Epithelial cell of prostate (primary cell): ENCODE results near the gene ZMYM3.
"Not testable (repeated sequence)": the region's sequence is repeated elsewhere in the genome, so short reads cannot be mapped to it uniquely, and the experiment has no call there.

Source experiments
- DNase-seq: peaks from one replicate; pipeline ENCODE4 v3.0.0-alpha.2; 2011; ENCODE audit warnings: low read depth, low spot score
- H3K27ac ChIP-seq: fragments of 450-650 bp; 2 replicates; pipeline ENCODE4 v1.5.1; 2017; ENCODE audit warnings: mild to moderate bottlenecking

The ZMYM3 gene

DNA sequence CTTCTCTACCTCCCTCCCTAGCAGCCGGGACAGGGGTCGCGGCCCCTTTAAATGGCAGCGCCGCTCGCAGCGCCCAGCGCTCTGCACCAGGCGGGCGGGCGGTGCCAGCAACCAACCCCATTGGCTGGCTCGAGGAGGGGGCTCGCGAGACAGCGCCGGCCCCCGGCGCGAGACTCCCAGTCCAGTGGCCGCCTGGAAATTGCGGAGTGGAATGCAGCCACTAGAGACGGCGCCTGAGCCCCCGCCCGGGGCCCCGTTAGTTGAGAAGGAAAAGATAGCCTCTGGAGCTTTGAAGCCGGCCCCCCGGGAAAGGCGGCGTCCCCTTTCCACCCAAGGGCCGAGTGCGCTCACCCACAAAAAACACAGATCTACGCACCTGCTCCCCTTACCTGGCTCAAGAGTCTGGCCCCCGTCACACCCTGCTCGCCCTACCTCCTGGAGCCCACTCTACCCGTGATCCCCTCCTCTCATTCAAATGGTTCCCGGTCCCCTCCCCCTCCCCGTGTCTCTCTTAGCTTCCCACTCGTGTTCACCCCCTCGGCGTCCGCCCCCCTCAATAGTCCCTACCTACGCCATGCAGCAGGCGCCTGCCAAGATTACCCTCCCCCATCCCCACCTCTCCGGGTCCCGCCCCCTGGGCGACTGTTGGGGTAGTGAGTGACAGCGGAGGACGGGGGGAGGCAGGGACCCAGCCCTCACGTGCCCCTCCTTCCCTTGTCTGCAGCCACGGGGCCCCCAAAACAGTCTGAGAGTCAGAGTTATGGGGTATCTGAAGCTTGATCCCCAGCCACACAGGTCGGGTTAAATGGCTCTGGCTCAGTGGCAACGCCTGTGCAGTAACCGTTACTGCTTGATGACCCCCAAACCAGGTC lies at the start of gene ZMYM3:
ZMYM3 (minus strand) TSS at position 49 of the 872 bp plus-strand sequence. CDS start 885 bp downstream, outside the sequence.
- no peak within 1 kb of the TSS for H3K27ac ChIP-seq
- DNase-seq = peak; percentile 3

DNA sequence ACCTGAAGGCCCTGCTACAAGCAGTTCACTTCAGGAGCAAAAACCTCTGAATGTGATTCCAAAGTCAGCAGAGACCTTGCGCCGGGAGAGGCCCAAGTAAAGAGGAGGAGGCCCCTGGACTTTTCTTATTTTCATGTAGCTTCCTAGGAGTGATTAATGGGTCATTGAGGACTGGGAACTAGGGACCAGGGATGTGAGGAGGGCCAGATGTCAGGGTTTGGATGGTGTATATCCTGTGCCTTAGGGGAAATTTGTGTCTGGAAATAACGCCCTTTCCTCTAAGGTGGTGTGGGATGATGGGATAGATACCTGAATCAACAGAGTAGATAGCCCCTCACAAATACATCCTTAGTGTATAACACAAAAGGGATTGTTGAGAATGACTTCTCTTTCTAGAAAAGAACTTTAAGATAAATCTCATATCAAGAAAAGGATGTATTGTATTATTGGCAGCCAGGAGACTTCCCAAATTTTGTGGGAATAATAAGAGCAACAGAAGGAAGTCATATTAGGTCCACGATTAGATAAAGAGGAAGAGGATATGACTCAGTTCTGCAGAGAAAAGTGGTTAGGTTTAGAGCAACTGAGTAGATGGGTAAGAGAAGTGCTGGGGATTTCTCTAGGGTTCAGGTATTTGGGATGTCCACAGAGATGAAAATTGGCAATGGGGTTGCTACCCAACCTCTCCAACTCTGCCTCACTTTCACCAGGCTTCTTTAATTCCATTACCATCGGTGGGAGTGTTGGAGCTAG lies 48.7 kb upstream of the ZMYM3 start:
- H3K27ac ChIP-seq = no peak overlapping the region
- DNase-seq = no peak

DNA sequence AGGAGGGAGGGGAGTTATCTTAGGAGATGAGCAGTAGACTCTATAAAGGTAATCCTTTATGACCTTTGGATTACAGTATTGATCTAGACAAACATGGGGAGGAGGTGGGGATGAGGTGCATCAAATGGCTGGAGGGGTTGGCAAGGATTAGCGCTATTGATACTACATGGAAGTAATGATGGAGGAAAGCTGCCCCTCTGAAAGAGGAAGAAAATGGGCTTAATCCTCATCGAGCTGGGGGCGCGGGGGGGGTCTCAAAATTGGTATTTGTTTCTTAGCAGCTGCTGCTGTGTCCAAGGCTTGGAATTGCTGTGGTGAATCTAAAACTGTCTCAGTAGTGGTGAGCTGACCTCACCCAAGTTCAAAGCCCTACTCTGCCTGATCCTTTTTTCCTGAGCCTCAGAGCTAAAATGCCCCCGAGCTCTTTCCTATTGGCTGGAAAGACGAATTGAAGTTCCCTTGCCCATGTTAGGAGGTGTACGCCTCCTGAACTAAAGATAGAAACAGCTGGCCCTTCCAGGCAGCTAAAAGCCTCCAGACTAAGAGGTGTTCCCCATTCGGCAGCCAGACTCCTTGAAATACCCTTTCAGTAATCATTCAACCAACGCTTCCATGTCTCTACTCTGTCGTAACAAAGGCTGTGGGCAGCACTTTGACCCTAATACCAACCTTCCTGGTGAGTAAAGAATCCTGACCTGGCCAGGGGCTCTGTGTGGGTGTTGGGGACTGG lies 47.4 kb upstream of the ZMYM3 start, which contains the start of gene ITGB1BP2:
ITGB1BP2 (plus strand) TSS at position 556 of the 730 bp plus-strand sequence; CDS start at position 613, 57 bp downstream.
- H3K27ac ChIP-seq = no peak within 1 kb of the TSS
- no peak for DNase-seq

DNA sequence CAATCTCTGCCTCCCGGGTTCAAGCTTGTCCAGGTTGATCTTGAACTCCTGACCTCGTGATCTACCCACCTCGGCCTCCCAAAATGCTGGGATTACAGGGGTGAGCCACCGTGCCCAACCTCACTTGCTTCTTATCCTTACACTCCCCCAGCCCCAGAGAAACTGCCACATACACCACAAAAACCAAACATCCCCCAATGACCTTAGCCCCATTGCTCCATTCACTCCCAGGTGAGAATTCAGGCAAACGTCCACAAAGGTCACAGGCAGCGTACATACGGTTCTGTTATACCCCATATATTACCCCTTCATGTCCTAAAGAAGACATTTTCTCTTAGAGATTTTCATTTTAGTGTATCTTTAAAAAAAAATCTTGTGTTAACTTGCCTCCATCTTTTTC lies 46.6 kb upstream of the ZMYM3 start:
- not testable (repeated sequence) for DNase-seq, H3K27ac ChIP-seq

DNA sequence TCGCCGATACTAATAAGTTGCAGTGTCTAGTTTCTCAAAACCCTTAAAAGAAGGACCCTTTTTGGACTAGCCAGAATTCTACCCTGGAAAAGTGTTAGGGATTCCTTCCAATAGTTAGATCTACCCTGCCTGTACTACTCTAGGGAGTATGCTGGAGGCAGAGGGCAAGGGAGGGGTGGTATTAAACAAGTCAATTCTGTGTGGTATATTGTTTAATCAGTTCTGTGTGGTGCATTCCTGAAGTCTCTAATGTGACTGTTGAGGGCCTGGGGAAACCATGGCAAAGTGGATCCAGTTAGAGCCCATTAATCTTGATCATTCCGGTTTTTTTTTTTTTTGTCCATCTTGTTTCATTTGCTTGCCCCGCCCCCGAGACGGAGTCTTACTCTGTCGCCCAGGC lies 46.1 kb upstream of the ZMYM3 start:
- H3K27ac ChIP-seq, DNase-seq: not testable (repeated sequence)

DNA sequence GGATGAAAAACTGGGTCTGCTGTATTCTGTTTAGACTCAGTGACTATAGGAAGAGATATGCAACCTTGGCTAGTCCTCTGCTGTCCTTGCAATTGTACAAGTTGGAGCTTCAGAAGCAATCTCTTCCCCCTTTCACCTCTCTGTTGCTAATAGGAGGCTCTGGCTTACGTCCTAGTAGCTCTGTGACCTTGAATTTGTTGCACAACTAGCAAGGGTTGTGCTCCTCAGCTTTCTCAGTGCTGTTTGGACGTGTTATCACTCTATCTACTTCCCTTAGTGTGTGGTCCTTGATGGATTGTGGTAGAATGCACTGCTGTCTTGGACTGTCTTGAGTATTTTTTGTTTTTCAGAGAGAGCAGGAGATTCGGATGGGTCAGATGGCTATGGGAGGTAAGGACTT lies 44.2 kb upstream of the ZMYM3 start:
- DNase-seq = no peak

DNA sequence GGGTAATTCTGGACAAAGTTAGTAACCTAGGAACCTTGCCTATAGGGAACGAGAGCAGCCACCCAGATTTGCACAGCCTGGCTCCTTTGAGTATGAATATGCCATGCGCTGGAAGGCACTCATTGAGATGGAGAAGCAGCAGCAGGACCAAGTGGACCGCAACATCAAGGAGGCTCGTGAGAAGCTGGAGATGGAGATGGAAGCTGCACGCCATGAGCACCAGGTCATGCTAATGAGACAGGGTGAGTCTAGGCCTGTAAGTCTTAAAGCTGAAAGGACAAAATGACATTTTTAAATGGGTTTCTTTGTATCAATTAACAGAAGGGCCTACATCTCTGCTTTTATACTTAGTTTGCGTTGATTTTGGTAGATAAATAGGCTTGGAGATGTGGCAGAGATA lies 42.9 kb upstream of the ZMYM3 start:
- no peak for DNase-seq
- no peak overlapping the region for H3K27ac ChIP-seq

More for the DNA sequence above, 44.2 kb upstream of the ZMYM3 start:
- H3K27ac ChIP-seq = no peak overlapping the region

DNA sequence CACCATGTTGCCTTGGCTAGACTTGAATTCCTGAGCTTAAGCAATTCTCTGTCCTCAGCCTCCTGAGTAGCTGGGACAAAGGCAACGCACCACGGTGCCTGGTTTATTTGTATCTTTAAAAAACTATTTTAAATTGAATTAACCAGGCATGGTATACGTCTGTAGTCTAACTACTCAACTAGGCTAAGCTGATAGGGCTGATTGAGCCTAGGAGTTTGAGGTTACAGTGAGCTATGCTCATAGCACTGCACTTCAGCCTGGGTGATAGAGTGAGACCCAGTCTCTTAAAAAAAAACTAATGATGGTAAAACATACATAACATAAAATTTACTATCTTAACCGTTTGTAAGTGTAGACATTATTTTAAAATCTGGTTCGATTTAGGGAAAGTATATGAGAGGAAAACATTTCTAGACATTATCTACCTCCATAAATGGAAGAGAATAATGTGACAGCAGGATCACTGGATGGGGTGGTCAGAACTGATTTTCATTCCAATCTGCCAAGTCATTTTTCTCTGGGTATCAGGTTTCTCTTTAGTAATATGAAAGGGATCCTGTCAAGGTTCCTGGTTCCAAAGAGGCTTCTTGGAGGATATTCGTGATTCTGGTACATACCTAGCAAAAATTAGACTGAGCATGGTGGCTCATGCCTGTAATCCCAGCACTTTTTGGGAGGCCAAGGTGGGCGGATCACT lies 38.9 kb upstream of the ZMYM3 start:
- no peak for DNase-seq
- no peak overlapping the region for H3K27ac ChIP-seq

DNA sequence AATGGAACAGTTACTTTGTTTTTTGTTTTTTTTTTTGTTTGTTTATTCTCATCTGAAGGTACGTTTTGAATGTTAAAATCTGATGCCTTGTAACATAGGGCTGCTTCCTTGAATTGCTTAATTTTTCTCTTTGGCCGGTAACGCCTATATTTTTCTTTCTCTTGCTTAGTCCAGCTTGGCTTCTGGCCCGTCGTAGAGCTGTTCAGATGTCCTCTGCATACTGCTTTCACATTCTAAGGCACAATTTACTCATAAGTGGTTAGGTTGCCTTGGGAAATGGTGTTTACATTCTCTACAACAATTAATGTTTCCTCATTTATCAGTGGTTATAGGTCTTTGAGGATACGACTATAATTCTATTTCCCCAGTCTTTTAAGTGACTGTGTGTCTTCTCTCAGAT lies 37.4 kb upstream of the ZMYM3 start:
- no peak for DNase-seq
- H3K27ac ChIP-seq = no peak overlapping the region

DNA sequence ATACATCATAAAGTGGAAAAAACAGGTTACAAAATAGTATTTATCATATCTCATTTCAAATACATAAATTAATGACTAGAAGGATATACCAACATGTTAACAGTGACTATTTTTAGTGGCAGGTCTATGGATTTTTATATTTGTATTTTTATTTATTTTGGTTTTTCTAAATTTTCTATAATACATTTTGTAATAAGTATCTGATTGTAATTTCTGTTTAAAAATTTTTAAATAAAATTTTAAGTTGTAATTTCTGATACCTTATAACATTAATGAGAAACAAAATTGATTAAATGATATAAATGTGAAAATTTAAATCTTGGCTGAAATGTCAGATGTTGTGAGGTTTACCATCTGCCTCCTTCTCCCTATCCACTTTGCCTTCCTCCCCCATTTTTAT lies 32.0 kb upstream of the ZMYM3 start:
- H3K27ac ChIP-seq = no peak overlapping the region
- DNase-seq = no peak

DNA sequence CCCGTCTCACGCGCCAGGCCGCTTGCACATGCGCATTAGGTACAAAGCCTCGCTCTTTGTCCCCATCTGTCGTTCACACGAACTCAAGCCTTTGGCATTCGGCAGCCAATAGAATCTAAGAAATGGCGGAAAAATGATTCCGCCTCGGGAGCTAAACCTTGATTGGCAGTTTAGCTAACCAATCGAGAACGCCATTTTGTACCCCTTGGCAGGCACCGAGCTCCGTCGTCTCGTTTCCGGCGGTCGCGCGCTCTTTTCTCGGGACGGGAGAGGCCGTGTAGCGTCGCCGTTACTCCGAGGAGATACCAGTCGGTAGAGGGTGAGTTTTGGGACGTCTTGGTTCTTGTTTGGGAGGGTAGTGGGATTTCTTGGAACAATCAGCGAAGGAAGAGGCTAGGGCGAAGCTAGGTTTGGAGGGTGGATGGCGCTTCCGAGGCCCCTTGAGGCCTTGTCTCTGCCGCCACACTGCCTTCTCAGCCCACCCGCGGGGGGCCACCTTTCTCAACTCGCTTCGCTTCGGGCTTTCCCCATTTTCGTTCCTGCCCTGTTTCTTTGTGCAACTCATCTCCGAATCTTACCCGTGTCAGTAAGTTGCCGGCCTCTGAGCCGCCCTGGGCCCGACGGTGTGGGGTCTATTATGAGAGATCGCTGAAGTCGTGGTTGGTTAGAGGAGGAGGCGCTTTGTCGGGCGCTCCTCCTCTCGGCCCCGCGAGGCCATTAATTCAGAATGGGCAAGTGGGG lies 29.6 kb upstream of the ZMYM3 start, which contains the start of gene NONO:
NONO (plus strand) TSS at position 233 of the 741 bp plus-strand sequence. CDS start 7,003 bp downstream, outside the sequence.
- DNase-seq = peak; percentile 93
- peak within 1 kb of the TSS; percentile 79 for H3K27ac ChIP-seq

DNA sequence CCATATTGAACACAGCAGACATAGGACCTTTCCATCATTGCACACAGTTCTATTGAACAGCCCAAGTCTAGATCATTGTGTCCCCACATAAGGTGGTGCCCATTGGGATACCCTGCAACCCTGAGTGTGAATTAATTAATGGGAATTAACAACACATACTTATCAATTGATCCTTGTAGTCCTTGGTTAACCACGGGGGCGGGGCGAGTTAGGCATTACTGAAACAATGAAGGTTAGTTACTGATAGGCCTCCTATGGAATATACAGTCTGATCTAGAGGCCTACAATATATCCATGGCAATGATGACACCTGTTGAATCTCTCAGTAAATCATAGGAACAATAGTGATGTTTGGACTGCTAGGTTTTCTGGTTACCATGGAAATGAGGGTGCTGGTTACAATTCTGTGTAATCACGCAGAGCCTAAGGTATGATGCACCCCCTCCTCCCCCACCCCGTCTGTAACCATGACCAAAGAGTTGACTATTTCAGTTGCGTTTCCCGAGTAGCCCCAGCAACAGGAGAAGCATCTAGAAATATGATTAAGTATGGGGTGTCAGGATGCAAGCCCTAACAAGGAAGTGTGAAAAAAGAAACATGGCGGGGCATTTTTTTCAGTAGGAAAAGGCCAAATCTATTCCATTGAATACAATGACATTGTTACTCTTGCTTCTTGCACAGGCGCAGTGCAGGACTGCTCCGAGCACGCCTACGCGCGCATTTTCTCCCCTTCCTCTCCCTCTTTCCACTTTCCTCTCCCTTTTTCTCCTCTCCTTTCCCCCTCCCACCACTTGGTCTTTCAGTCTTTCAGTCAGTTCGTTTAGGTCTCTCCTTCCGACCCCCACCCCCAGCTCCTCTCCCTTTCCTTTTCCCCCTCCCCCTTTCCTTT lies 28.8 kb upstream of the ZMYM3 start:
- no peak for DNase-seq
- H3K27ac ChIP-seq = peak overlapping the region; percentile 79

DNA sequence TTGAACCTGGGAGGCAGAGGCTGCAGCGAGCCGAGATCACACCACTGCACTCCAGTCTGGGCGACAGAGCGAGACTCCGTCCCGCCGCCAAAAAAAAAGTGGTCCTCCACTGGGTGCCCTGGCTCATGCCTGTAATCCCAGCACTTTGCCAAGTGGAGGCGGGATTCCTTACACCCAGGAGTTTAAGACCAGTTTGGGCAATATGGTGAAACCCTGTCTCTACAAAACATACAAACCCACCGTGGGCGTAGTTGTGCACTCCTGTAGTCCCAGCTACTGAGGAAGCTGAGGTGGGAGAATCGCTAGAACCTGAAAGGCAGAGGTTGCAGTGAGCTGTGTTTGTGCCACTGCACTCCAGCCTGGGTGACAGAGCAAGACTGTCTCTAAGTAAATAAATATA lies 27.4 kb upstream of the ZMYM3 start:
- DNase-seq, H3K27ac ChIP-seq: not testable (repeated sequence)

DNA sequence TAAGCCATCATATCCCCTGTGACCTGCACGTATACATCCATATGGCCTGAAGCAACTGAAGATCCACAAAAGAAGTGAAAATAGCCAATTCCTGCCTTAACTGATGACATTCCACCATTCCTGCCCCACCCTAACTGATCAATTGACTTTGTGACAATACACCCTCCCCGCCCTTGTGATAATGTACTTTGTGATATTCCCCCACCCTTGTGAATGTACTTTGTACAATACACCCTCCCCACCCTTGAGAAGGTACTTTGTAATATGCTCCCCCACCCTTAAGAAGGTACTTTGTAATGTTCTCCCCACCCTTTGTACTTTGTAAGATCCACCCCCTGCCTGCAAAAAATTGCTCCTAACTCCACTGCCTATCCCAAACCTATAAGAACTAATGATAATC lies 18.4 kb upstream of the ZMYM3 start:
- H3K27ac ChIP-seq, DNase-seq: not testable (repeated sequence)

DNA sequence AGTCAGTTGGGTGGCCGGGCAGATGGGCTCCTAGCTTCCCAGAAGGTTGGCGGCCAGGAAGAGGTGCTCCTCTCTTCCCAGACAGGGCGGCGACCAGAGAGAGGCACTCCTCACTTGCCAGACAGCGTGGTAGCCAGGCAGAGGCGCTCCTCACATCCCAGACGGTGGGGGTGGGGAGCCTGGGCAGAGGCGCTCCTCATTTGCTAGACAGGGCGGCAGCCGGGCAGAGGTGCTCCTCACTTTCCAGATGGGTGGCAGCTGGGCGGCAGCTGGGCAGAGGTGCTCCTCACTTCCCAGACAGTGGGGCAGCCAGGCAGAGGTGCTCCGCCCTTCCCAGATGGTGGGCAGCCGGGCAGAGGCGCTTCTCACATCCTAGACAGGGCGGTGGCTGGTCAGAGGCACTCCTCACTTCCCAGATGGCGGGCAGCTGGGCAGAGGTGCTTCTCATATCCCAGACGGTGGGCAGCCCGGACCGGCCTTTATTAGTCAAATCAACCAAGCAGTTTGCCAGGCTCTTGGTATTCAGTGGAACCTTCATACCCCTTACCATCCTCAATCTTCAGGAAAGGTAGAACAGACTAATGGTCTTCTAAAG lies 16.0 kb upstream of the ZMYM3 start:
- DNase-seq = no peak
- H3K27ac ChIP-seq = no peak overlapping the region

DNA sequence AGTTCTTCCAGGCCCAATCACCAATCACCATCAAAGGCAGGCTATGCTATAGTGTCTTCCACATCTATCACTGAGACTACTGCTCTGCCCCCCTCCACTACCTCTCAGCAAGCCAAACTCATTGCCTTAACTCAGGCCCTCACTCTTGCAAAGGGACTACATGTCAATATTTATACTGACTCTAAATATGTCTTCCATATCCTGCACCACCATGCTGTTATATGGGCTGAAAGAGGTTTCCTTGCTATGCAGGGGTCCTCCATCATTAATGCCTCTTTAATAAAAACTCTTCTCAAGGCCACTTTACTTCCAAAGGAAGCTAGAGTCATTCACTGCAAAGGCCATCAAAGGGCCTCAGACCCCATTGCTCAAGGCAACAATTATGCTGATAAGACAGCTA lies 14.7 kb upstream of the ZMYM3 start:
- H3K27ac ChIP-seq, DNase-seq: not testable (repeated sequence)

DNA sequence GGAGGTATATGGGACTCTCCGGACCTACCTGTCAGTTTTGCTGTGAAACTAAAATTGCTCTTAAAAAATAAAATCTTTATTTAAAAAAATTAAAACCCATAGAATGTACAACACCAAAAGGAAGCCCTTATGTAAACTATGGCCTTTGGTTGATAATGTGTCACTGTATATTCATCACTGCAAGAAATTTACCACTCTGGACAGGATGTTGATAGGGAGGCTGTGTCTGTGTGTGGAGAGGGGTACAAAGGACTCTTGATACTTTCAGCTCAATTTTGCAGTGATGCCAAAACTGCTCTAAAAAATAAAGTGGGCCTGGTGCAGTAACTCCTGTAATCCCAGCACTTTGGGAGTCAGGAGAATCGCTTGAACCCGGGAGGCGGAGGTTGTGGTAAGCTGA lies 2.9 kb upstream of the ZMYM3 start:
- no peak for DNase-seq
- H3K27ac ChIP-seq = no peak overlapping the region

DNA sequence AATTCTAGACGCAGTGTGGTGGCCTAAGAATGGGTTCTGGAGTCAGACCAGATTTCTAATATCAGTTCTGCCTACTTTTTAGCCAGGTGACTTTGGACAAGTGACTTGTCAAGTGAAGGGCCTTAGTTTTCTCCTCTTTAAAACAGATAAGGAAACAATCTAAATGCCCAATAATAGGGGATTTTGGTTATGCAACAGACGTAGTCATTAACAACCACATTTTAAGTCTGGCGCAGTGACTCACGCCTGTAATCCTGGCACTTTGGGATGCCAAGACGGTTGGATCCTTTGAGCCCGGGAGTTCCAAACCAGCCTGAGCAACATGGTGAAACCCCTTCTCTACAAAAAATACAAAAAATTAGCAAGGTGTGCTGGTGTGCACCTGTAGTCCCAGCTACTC lies 2.1 kb upstream of the ZMYM3 start:
- no peak for DNase-seq
- H3K27ac ChIP-seq = no peak overlapping the region
